GM21786 (cell line): ENCODE results near the gene ZNF530.

Source experiments
- ATAC-seq: cut with Tn5 transposase; IDR thresholded peaks from one replicate; pipeline ENCODE4 v1.9.1; 2021; ENCODE audit not compliant: unreplicated experiment

The ZNF530 gene

GRCh38 chr19:57613941-57614743, 14.5 kb downstream of the ZNF530 start, which contains the start of gene ZNF134:
TSS of gene ZNF134 (plus strand) at chr19:57614242. CDS start at chr19:57619469, 5,227 bp downstream.
- peak; percentile 97 for ATAC-seq

GRCh38 chr19:57615346-57615745, 15.7 kb downstream of the ZNF530 start:
- ATAC-seq, result no peak

- no peak for ATAC-seq
Observed at GRCh38 chr19:57620673-57621348, 21.1 kb downstream of the ZNF530 start.

- no peak for ATAC-seq
Observed at GRCh38 chr19:57623091-57623490, 23.4 kb downstream of the ZNF530 start.

DNA sequence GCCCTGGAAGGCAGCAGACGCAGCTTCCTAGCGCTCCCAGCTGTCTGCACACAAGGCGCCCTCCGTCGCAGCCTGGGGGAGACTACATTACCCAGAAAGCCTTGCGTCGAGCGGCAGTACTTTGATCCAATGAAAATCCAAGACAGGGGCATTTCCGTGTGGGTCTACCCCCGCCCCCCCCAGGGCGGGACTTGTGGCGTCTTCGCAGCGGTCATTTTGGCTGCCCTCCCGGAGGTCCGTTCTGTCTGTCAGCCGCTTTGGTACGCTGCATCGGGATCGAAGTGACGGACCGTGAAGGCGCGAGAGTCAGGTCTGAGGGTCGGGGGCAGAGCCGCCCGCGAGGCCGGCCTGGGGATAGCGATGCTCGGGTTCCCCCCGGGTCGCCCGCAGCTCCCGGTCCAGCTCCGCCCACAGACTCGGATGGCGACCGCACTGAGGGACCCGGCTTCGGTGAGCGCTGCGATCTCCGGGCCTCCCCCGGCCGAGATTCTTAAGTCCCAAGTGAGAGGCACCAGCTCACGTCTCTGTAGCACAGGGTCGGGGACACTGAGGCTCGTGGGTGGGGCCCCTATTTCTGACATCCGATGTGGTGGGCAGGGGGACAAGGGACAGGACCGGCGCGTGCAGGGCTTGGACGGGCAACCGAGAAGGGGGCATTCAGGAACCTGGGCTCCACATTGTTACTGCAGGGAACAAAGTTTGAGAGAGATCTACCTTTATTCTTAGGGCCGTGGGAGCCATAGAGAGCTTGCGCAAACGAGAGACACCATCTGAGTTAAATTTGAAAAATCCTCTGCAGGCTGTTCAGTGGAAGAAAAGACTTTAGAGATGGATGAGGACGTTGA, 33.5 kb downstream of the ZNF530 start, which contains the start of gene ZNF211:
Gene ZNF211 (plus strand): TSS at position 182 of the 845 bp plus-strand sequence. CDS start 179 bp downstream, at position 361.
- ATAC-seq, result peak; percentile 95

- no peak for ATAC-seq
Observed at GRCh38 chr19:57633832-57634131, 34.1 kb downstream of the ZNF530 start.

- no peak for ATAC-seq
Observed at GRCh38 chr19:57637379-57637778, 37.7 kb downstream of the ZNF530 start.

DNA sequence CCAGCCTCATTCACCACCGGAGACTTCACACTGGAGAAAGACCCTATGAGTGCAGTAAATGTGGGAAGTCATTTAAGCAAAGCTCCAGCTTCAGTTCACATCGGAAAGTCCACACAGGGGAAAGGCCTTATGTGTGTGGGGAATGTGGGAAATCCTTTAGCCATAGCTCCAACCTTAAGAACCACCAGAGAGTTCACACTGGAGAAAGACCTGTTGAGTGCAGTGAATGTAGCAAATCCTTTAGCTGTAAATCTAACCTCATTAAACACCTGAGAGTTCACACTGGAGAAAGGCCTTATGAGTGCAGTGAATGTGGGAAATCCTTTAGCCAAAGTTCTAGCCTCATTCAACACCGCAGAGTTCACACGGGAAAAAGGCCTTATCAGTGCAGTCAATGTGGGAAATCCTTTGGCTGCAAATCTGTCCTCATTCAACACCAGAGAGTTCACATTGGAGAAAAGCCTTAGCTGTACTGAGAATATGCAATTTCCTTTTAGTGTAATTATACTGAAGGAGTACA, 42.1 kb downstream of the ZNF530 start:
- ATAC-seq, result no peak

DNA sequence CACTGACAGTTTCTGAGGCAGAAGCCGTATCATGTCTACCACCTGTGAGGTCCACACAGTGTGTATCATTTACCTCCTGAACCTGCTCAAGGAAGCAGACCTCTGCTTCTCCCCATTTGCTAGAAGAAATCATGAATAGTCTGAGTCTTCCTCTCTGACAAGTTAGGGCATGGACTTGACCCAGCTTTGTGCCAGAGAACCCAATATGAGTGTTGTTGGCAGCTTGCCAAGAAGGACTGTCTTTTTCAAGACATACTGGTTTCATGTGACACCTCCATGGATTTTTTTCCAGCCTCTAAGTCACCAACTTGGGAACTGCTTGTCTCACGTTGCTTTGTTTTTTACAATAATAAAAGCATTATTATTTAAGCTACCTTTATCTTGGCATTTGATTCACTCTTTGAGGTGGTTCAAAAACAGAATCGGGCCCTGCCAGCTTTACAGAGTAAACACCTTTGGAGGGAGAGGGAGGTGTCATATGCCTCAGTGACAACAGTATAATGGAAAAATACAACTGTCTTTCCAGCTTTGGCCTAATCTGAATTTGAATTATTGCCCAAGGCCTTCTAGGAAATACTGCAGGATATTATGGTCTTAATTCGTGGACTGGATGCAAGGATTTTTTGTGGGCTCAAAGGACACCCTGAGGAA, 42.8 kb downstream of the ZNF530 start:
- ATAC-seq, result no peak

GRCh38 chr19:57643734-57644133, 44.0 kb downstream of the ZNF530 start:
- no peak for ATAC-seq

DNA sequence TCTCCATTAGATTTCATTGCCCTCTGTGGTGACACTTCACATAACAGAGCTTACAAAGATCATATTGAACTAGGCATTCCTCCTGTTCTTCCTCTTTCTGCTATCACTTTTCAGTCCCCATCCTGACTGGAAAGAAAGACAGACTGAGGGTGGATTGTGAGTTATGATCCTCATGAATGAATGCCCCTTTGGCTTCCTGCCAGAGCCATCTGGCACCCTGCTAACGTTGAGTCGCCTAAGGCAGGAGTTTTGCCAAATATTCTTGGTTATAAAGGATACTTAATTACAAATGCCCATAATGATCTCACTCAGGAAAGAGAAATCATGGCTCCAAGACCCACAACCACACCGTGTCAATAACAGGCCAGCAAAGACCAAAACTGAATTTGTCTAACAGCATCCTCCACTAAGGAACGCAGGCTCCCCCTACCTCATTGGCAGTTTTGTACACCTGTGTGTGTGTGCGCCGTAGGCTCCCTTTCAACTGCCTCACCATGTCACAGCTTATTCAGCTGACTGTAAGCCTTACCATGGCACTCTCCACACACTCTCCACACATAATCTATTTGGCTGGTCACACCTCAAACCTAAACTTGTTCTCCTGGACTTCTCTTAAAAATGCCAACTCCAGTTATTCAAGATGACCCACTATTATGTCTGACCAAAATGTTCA, 48.8 kb downstream of the ZNF530 start:
- no peak for ATAC-seq

DNA sequence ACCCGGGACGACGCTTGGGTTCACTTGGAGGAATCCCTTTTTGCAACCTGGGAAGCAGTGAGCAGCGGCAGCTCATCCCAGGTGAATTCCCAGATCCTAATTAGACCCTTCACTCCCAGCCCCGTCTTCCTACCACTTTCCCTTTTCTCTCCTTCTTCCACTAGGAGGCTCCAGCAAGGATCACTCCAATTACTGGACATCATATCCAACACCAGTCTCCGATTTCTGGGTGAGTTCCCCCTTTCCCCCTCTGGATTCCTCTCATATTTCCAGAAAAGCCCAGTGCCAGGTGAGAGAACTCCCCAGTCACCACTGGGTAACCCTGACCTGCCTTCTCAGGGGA, 51.9 kb downstream of the ZNF530 start:
- ATAC-seq, result no peak

GRCh38 chr19:57653689-57654088, 54.0 kb downstream of the ZNF530 start:
- ATAC-seq, result no peak

DNA sequence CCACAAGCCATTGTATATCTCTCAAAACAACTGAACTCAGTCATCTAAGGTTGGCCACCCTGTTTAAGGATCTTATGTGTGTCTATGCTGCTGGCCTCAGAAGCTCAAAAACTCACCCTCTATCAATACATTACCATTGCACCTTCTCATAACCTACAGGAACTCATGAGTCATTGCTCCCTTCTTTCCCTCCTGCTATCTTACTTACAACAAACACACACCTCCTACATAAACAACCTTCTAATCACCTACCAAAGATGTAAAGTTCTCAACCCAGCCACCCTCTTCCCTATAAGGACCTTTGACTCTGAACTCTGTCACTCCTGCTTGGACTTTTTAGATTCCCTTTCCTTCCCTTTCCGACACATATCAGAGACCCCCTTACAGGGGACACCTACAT, 55.8 kb downstream of the ZNF530 start:
- ATAC-seq, result no peak

- no peak for ATAC-seq
Observed at GRCh38 chr19:57656346-57656745, 56.7 kb downstream of the ZNF530 start.
